ENCODE results near the gene PTX4. TPM values are rescaled to one million over a fixed set of nuclear protein-coding genes. Genes with fewer than 3 reads are reported as not detected.

PTX4 gene
- total RNA-seq (2012; rRNA removed): under 0.01 TPM in 2 replicates

GRCh38 chr16:1488619-1489018 lies at the start of gene PTX4:
PTX4 (minus strand) TSS chr16:1488944; CDS start chr16:1488909, 35 bp downstream.
- Histone ChIP-seq H3K4me3 (ENCODE audit: low read length) (no peak within 1 kb of the TSS), H3K36me3 (ENCODE audit: insufficient read depth, low read length) (no peaks in the 10 kb centered on the region), H3K4me2 (ENCODE audit: low read length) (no peak within 1 kb of the TSS), H3K9ac (ENCODE audit: low read depth, low read length) (no peak within 1 kb of the TSS), H3K4me1 (ENCODE audit: control insufficient read depth, insufficient read depth, low read length) (peaks cover 5% of the 10 kb centered on the region), H3K27me3 (ENCODE audit: control insufficient read depth, insufficient read depth, low read length) (peaks cover 9% of the 10 kb centered on the region), H3K9me3 (replicated peaks; ENCODE audit: low read length) (no peaks in the 10 kb centered on the region)

- no peaks in the 10 kb centered on the region for H3K36me3 ChIP-seq (ENCODE audit: insufficient read depth, low read length)
- no peak overlapping the region for H3K4me3 ChIP-seq (ENCODE audit: low read length)
- no peaks in the 10 kb centered on the region for H3K4me1 ChIP-seq (ENCODE audit: control insufficient read depth, insufficient read depth, low read length)
- H3K9me3 ChIP-seq (replicated peaks; ENCODE audit: low read length): no peaks in the 10 kb centered on the region
- H3K4me2 ChIP-seq (ENCODE audit: low read length): no peak overlapping the region
- H3K9ac ChIP-seq (ENCODE audit: low read depth, low read length): no peak overlapping the region
- H3K27me3 ChIP-seq (ENCODE audit: control insufficient read depth, insufficient read depth, low read length): no peaks in the 10 kb centered on the region
Measured at GRCh38 chr16:1537763-1538289, 49.1 kb upstream of the PTX4 start.

GRCh38 chr16:1537138-1537577 lies 48.4 kb upstream of the PTX4 start:
- no peaks in the 10 kb centered on the region for H3K27me3 ChIP-seq (ENCODE audit: control insufficient read depth, insufficient read depth, low read length)
- no peaks in the 10 kb centered on the region for H3K36me3 ChIP-seq (ENCODE audit: insufficient read depth, low read length)
- H3K4me2 ChIP-seq (ENCODE audit: low read length): no peak overlapping the region
- H3K9me3 ChIP-seq (replicated peaks; ENCODE audit: low read length): no peaks in the 10 kb centered on the region
- no peaks in the 10 kb centered on the region for H3K4me1 ChIP-seq (ENCODE audit: control insufficient read depth, insufficient read depth, low read length)
- H3K9ac ChIP-seq (ENCODE audit: low read depth, low read length): no peak overlapping the region
- no peak overlapping the region for H3K4me3 ChIP-seq (ENCODE audit: low read length)

- H3K4me1 ChIP-seq (ENCODE audit: control insufficient read depth, insufficient read depth, low read length): no peaks in the 10 kb centered on the region
- H3K27me3 ChIP-seq (ENCODE audit: control insufficient read depth, insufficient read depth, low read length): no peaks in the 10 kb centered on the region
- H3K4me2 ChIP-seq (ENCODE audit: low read length): no peak overlapping the region
- H3K9me3 ChIP-seq (replicated peaks; ENCODE audit: low read length): no peaks in the 10 kb centered on the region
- no peak overlapping the region for H3K9ac ChIP-seq (ENCODE audit: low read depth, low read length)
- H3K36me3 ChIP-seq (ENCODE audit: insufficient read depth, low read length): no peaks in the 10 kb centered on the region
- no peak overlapping the region for H3K4me3 ChIP-seq (ENCODE audit: low read length)
Measured at GRCh38 chr16:1536601-1537000, 47.9 kb upstream of the PTX4 start.

- Histone ChIP-seq H3K27me3 (ENCODE audit: control insufficient read depth, insufficient read depth, low read length) (no peaks in the 10 kb centered on the region), H3K4me1 (ENCODE audit: control insufficient read depth, insufficient read depth, low read length) (no peaks in the 10 kb centered on the region), H3K9me3 (replicated peaks; ENCODE audit: low read length) (no peaks in the 10 kb centered on the region), H3K4me3 (ENCODE audit: low read length) (no peak overlapping the region), H3K4me2 (ENCODE audit: low read length) (no peak overlapping the region), H3K9ac (ENCODE audit: low read depth, low read length) (no peak overlapping the region), H3K36me3 (ENCODE audit: insufficient read depth, low read length) (no peaks in the 10 kb centered on the region)
Measured at GRCh38 chr16:1535391-1536291, 46.9 kb upstream of the PTX4 start.

- Histone ChIP-seq H3K27me3 (ENCODE audit: control insufficient read depth, insufficient read depth, low read length) (no peaks in the 10 kb centered on the region), H3K4me1 (ENCODE audit: control insufficient read depth, insufficient read depth, low read length) (no peaks in the 10 kb centered on the region), H3K4me3 (ENCODE audit: low read length) (no peak overlapping the region), H3K36me3 (ENCODE audit: insufficient read depth, low read length) (no peaks in the 10 kb centered on the region), H3K9ac (ENCODE audit: low read depth, low read length) (no peak overlapping the region), H3K4me2 (ENCODE audit: low read length) (no peak overlapping the region), H3K9me3 (replicated peaks; ENCODE audit: low read length) (no peaks in the 10 kb centered on the region)
Measured at GRCh38 chr16:1534021-1535020, 45.6 kb upstream of the PTX4 start.

GRCh38 chr16:1533443-1533951 lies 44.8 kb upstream of the PTX4 start, which contains the start of gene TMEM204:
TMEM204 (plus strand) TSS chr16:1533666; CDS start chr16:1534276, 610 bp downstream.
- Histone ChIP-seq H3K4me3 (ENCODE audit: low read length) (no peak within 1 kb of the TSS), H3K4me1 (ENCODE audit: control insufficient read depth, insufficient read depth, low read length) (no peaks in the 10 kb centered on the region), H3K36me3 (ENCODE audit: insufficient read depth, low read length) (no peaks in the 10 kb centered on the region), H3K4me2 (ENCODE audit: low read length) (no peak within 1 kb of the TSS), H3K9ac (ENCODE audit: low read depth, low read length) (no peak within 1 kb of the TSS), H3K9me3 (replicated peaks; ENCODE audit: low read length) (no peaks in the 10 kb centered on the region), H3K27me3 (ENCODE audit: control insufficient read depth, insufficient read depth, low read length) (no peaks in the 10 kb centered on the region)

- no peak overlapping the region for H3K9ac ChIP-seq (ENCODE audit: low read depth, low read length)
- no peak overlapping the region for H3K4me3 ChIP-seq (ENCODE audit: low read length)
- H3K36me3 ChIP-seq (ENCODE audit: insufficient read depth, low read length): no peaks in the 10 kb centered on the region
- H3K4me1 ChIP-seq (ENCODE audit: control insufficient read depth, insufficient read depth, low read length): no peaks in the 10 kb centered on the region
- no peaks in the 10 kb centered on the region for H3K27me3 ChIP-seq (ENCODE audit: control insufficient read depth, insufficient read depth, low read length)
- H3K4me2 ChIP-seq (ENCODE audit: low read length): no peak overlapping the region
- H3K9me3 ChIP-seq (replicated peaks; ENCODE audit: low read length): no peaks in the 10 kb centered on the region
Measured at GRCh38 chr16:1532771-1533170, 44.0 kb upstream of the PTX4 start.

- Histone ChIP-seq H3K4me3 (ENCODE audit: low read length) (no peak overlapping the region), H3K36me3 (ENCODE audit: insufficient read depth, low read length) (no peaks in the 10 kb centered on the region), H3K27me3 (ENCODE audit: control insufficient read depth, insufficient read depth, low read length) (no peaks in the 10 kb centered on the region), H3K4me1 (ENCODE audit: control insufficient read depth, insufficient read depth, low read length) (no peaks in the 10 kb centered on the region), H3K9ac (ENCODE audit: low read depth, low read length) (no peak overlapping the region), H3K4me2 (ENCODE audit: low read length) (no peak overlapping the region), H3K9me3 (replicated peaks; ENCODE audit: low read length) (no peaks in the 10 kb centered on the region)
Measured at GRCh38 chr16:1532081-1532760, 43.5 kb upstream of the PTX4 start.

- H3K4me1 ChIP-seq (ENCODE audit: control insufficient read depth, insufficient read depth, low read length): no peaks in the 10 kb centered on the region
- H3K27me3 ChIP-seq (ENCODE audit: control insufficient read depth, insufficient read depth, low read length): no peaks in the 10 kb centered on the region
- H3K9me3 ChIP-seq (replicated peaks; ENCODE audit: low read length): no peaks in the 10 kb centered on the region
- H3K36me3 ChIP-seq (ENCODE audit: insufficient read depth, low read length): no peaks in the 10 kb centered on the region
- no peak overlapping the region for H3K9ac ChIP-seq (ENCODE audit: low read depth, low read length)
- no peak overlapping the region for H3K4me3 ChIP-seq (ENCODE audit: low read length)
- H3K4me2 ChIP-seq (ENCODE audit: low read length): no peak overlapping the region
Measured at GRCh38 chr16:1531638-1531910, 42.8 kb upstream of the PTX4 start.
